Kidney tubule cell (primary cell): Measurements from ENCODE around the gene EXD3.

Source experiments
- DNase-seq: peaks from one replicate; pipeline ENCODE4 v3.0.0-alpha.2; 2018; ENCODE audit warnings: low spot score

EXD3 gene

GRCh38 chr9:137272241-137273094 lies 150.5 kb downstream of the EXD3 start:
- DNase-seq, result no peak

GRCh38 chr9:137271696-137272076 lies 151.3 kb downstream of the EXD3 start:
- no peak for DNase-seq

GRCh38 chr9:137270929-137271695 lies 151.8 kb downstream of the EXD3 start:
- no peak for DNase-seq

GRCh38 chr9:137269231-137269772 lies 153.7 kb downstream of the EXD3 start:
- no peak for DNase-seq

- no peak for DNase-seq
Measured at GRCh38 chr9:137268538-137269201, 154.3 kb downstream of the EXD3 start.

GRCh38 chr9:137267933-137268355 lies 155.0 kb downstream of the EXD3 start:
- no peak for DNase-seq

- DNase-seq, result no peak
Measured at GRCh38 chr9:137266585-137267453, 156.1 kb downstream of the EXD3 start.

GRCh38 chr9:137266162-137266527 lies 156.8 kb downstream of the EXD3 start:
- DNase-seq, result no peak

- no peak for DNase-seq
Measured at GRCh38 chr9:137265496-137266161, 157.3 kb downstream of the EXD3 start.

GRCh38 chr9:137264067-137264466 lies 158.9 kb downstream of the EXD3 start:
- no peak for DNase-seq

GRCh38 chr9:137263506-137263905 lies 159.5 kb downstream of the EXD3 start:
- DNase-seq, result no peak

GRCh38 chr9:137262909-137263285 lies 160.1 kb downstream of the EXD3 start:
- no peak for DNase-seq

- peak; percentile 33 for DNase-seq
Measured at GRCh38 chr9:137262173-137262908, 160.6 kb downstream of the EXD3 start.
